WTC11 (cell line): ENCODE measurements around the gene BLCAP. TPM values are rescaled to one million over a fixed set of nuclear protein-coding genes. Genes with fewer than 3 reads are reported as not detected.

Experiments
- ATAC-seq: fragments of 200-7000 bp; cut with Tn5 transposase; 2 replicates; pipeline ENCODE4 v1.10.0; 2021; ENCODE audit warnings: mild to moderate bottlenecking, moderate library complexity
- CTCF ChIA-PET: fragments of 300-600 bp; sonication (Branson Sonifier 250); formaldehyde crosslinking; loops from one replicate; lab custom pipeline; 2021; ENCODE audit warnings: antibody characterized with exemption; lab: Charles Lee
- POLR2A ChIA-PET: fragments of 350-600 bp; sonication (Branson Sonifier 250); formaldehyde crosslinking; loops from one replicate; lab custom pipeline; 2021; ENCODE audit warnings: antibody characterized with exemption; lab: Charles Lee
- DNase-seq: peaks from one replicate; pipeline ENCODE4 v3.0.0; 2021; ENCODE audit warnings: low spot score
- H3K27ac Mint-ChIP-seq: 2 replicates; pipeline ENCODE4 v1.8.0; 2021; ENCODE audit warnings: mixed read lengths
- H3K27me3 Mint-ChIP-seq: 2 replicates; pipeline ENCODE4 v1.8.0; 2021; ENCODE audit warnings: low read depth, mild to moderate bottlenecking, moderate library complexity, mixed read lengths
- H3K36me3 Mint-ChIP-seq: 2 replicates; pipeline ENCODE4 v1.8.0; 2021; ENCODE audit warnings: mixed read lengths
- H3K4me1 Mint-ChIP-seq: 2 replicates; pipeline ENCODE4 v1.8.0; 2022; ENCODE audit warnings: mixed read lengths
- H3K4me3 Mint-ChIP-seq: 2 replicates; pipeline ENCODE4 v1.8.0; 2021; ENCODE audit warnings: mild to moderate bottlenecking, moderate library complexity, mixed read lengths
- H3K9me3 Mint-ChIP-seq: 2 replicates; pipeline ENCODE4 v1.8.0; 2021; ENCODE audit warnings: mixed read lengths
- ATF1 ChIP-seq: sonication (generic); formaldehyde crosslinking; IDR thresholded peaks from 2 replicates; pipeline ENCODE4 v1.8.1; 2023; ENCODE audit warnings: mild to moderate bottlenecking, moderate library complexity, missing genetic modification reagents
- E2F4 ChIP-seq: sonication (generic); formaldehyde crosslinking; IDR thresholded peaks from 2 replicates; pipeline ENCODE4 v1.8.1; 2022; ENCODE audit warnings: low read depth, mild to moderate bottlenecking, moderate library complexity, missing genetic modification reagents, borderline replicate concordance
- EMX1 ChIP-seq: fragments of 250-450 bp; sonication (Bioruptor Pico); IDR thresholded peaks from 2 replicates; pipeline ENCODE4 v1.8.0; 2021; ENCODE audit warnings: mild to moderate bottlenecking
- FOXK1 ChIP-seq: sonication (generic); formaldehyde crosslinking; IDR thresholded peaks from 2 replicates; pipeline ENCODE4 v1.8.0; 2022; ENCODE audit warnings: mild to moderate bottlenecking, moderate library complexity, missing genetic modification reagents
- FOXP1 ChIP-seq: sonication (generic); formaldehyde crosslinking; IDR thresholded peaks from 2 replicates; pipeline ENCODE4 v1.8.0; 2022; ENCODE audit warnings: missing genetic modification reagents, mild to moderate bottlenecking, moderate library complexity, borderline replicate concordance
- GRHL2 ChIP-seq: fragments of 250-450 bp; sonication (Bioruptor Pico); IDR thresholded peaks from 2 replicates; pipeline ENCODE4 v1.8.0; 2022; ENCODE audit warnings: mild to moderate bottlenecking, moderate library complexity; ENCODE audit not compliant: insufficient replicate concordance, severe bottlenecking
- HMGA2 ChIP-seq: fragments of 250-450 bp; sonication (Bioruptor Pico); IDR thresholded peaks from 2 replicates; pipeline ENCODE4 v1.4.0; 2021; ENCODE audit warnings: mild to moderate bottlenecking, moderate library complexity
- IRF1 ChIP-seq: sonication (generic); formaldehyde crosslinking; IDR thresholded peaks from 2 replicates; pipeline ENCODE4 v1.8.0; 2023; ENCODE audit warnings: missing genetic modification reagents
- JUN ChIP-seq: sonication (generic); formaldehyde crosslinking; IDR thresholded peaks from 2 replicates; pipeline ENCODE4 v1.8.0; 2023; ENCODE audit warnings: mild to moderate bottlenecking, missing genetic modification reagents
- NFE2L1 ChIP-seq: sonication (generic); formaldehyde crosslinking; IDR thresholded peaks from 2 replicates; pipeline ENCODE4 v1.8.1; 2023; ENCODE audit warnings: missing genetic modification reagents
- RELA ChIP-seq: sonication (generic); formaldehyde crosslinking; IDR thresholded peaks from 2 replicates; pipeline ENCODE4 v1.8.1; 2022; ENCODE audit warnings: missing genetic modification reagents, mild to moderate bottlenecking, borderline replicate concordance
- SMAD4 ChIP-seq: sonication (generic); formaldehyde crosslinking; IDR thresholded peaks from 2 replicates; pipeline ENCODE4 v1.8.0; 2022; ENCODE audit warnings: mild to moderate bottlenecking, missing genetic modification reagents
- SOX15 ChIP-seq: fragments of 250-450 bp; sonication (Bioruptor Pico); IDR thresholded peaks from 2 replicates; pipeline ENCODE4 v1.9.0; 2021; ENCODE audit warnings: mild to moderate bottlenecking
- TEAD4 ChIP-seq: sonication (generic); formaldehyde crosslinking; IDR thresholded peaks from 2 replicates; pipeline ENCODE4 v1.8.0; 2022; ENCODE audit warnings: mild to moderate bottlenecking, missing genetic modification reagents
- ZNF138 ChIP-seq: sonication (generic); formaldehyde crosslinking; conservative IDR thresholded peaks from 2 replicates; pipeline ENCODE4 v1.8.1; 2022; ENCODE audit warnings: mild to moderate bottlenecking, moderate library complexity, missing genetic modification reagents
- ZNF416 ChIP-seq: fragments of 250-450 bp; sonication (Bioruptor Pico); IDR thresholded peaks from 2 replicates; pipeline ENCODE4 v1.9.0; 2021; ENCODE audit warnings: mild to moderate bottlenecking, inconsistent platforms
- total RNA-seq: library from RNA; stranded (reverse); gene quantifications from 3 replicates; pipeline ENCODE4 v1.2.3, GENCODE V29; 2021
- TF ChIP-seq, protein P1 (sequence below): sonication (generic); formaldehyde crosslinking; IDR thresholded peaks from 2 replicates; pipeline ENCODE4 v1.8.1; 2022; ENCODE audit warnings: missing genetic modification reagents, borderline replicate concordance
- TF ChIP-seq, protein P2 (sequence below): sonication (generic); formaldehyde crosslinking; IDR thresholded peaks from 2 replicates; pipeline ENCODE4 v1.8.1; 2023; ENCODE audit warnings: mild to moderate bottlenecking, missing genetic modification reagents, moderate library complexity
- TF ChIP-seq, protein P3 (sequence below): fragments of 200-600 bp; IDR thresholded peaks from 2 replicates; pipeline ENCODE4 v1.8.0; 2022; ENCODE audit warnings: antibody characterized with exemption

The BLCAP gene
- total RNA-seq, 1 experiment from 2014 or later: 85.6 TPM

- ATAC-seq (no peak), DNase-seq (no peak)
- Mint-ChIP-seq H3K9me3 (peaks cover 30% of the 10 kb centered on the region), H3K27ac (no peak overlapping the region), H3K4me1 (peaks cover 7% of the 10 kb centered on the region), H3K36me3 (peaks cover 14% of the 10 kb centered on the region), H3K4me3 (no peak overlapping the region), H3K27me3 (peaks cover 5% of the 10 kb centered on the region)
- ChIA-PET POLR2A (no interaction called here), CTCF (interaction anchor here (0.7 kb wide), 2 partner anchors 14 to 96 kb away, joined by 3 to 9 read pairs; no protein-coding TSS in a partner anchor)
- TF ChIP-seq ZNF138 (CRISPR knock-in tag): no peak
- TF ChIP-seq ATF1 (CRISPR knock-in tag): no peak
- TF ChIP-seq, protein P1, sequence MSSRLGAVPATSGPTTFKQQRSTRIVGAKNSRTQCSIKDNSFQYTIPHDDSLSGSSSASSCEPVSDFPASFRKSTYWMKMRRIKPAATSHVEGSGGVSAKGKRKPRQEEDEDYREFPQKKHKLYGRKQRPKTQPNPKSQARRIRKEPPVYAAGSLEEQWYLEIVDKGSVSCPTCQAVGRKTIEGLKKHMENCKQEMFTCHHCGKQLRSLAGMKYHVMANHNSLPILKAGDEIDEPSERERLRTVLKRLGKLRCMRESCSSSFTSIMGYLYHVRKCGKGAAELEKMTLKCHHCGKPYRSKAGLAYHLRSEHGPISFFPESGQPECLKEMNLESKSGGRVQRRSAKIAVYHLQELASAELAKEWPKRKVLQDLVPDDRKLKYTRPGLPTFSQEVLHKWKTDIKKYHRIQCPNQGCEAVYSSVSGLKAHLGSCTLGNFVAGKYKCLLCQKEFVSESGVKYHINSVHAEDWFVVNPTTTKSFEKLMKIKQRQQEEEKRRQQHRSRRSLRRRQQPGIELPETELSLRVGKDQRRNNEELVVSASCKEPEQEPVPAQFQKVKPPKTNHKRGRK: peak; percentile 81; the same call in 1 of the 2 replicates
- no peak for TF ChIP-seq NFE2L1 (CRISPR knock-in tag)
- TF ChIP-seq JUN (CRISPR knock-in tag): no peak
- TF ChIP-seq RELA (CRISPR knock-in tag): no peak
Observed at GRCh38 chr20:37479925-37480691, 47.6 kb downstream of the BLCAP start.

DNA sequence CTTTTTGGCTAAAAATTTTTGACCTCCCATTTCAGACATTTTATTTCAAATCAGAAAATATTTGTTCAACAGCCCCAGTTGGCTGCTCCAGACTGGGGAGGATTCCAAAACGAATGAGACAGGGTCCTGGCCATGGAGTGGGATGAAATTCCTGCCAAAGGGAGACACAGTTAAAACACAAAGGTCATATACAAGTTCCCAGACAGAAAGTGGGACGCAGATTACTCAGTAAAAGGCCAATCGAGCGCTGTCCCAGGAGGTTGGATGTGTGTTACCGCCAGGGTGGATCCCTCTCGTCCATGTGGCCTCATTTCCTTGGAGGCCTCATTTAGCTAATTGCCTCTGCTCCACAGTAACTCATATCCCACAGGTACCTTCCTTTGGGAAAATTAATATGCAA is 48.4 kb downstream of the BLCAP start:
- peaks cover 30% of the 10 kb centered on the region for H3K9me3 Mint-ChIP-seq
- ATAC-seq: no peak
- TF ChIP-seq TEAD4 (CRISPR knock-in tag) (no peak), IRF1 (CRISPR knock-in tag) (no peak), FOXP1 (CRISPR knock-in tag) (no peak), HMGA2 (no peak), SOX15 (CRISPR knock-in tag) (no peak), SMAD4 (CRISPR knock-in tag) (no peak), E2F4 (CRISPR knock-in tag) (no peak), FOXK1 (no peak), EMX1 (CRISPR knock-in tag) (no peak), GRHL2 (no peak), ZNF416 (CRISPR knock-in tag) (no peak)
- TF ChIP-seq, protein P2, sequence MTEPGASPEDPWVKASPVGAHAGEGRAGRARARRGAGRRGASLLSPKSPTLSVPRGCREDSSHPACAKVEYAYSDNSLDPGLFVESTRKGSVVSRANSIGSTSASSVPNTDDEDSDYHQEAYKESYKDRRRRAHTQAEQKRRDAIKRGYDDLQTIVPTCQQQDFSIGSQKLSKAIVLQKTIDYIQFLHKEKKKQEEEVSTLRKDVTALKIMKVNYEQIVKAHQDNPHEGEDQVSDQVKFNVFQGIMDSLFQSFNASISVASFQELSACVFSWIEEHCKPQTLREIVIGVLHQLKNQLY: no peak
- TF ChIP-seq, protein P3, sequence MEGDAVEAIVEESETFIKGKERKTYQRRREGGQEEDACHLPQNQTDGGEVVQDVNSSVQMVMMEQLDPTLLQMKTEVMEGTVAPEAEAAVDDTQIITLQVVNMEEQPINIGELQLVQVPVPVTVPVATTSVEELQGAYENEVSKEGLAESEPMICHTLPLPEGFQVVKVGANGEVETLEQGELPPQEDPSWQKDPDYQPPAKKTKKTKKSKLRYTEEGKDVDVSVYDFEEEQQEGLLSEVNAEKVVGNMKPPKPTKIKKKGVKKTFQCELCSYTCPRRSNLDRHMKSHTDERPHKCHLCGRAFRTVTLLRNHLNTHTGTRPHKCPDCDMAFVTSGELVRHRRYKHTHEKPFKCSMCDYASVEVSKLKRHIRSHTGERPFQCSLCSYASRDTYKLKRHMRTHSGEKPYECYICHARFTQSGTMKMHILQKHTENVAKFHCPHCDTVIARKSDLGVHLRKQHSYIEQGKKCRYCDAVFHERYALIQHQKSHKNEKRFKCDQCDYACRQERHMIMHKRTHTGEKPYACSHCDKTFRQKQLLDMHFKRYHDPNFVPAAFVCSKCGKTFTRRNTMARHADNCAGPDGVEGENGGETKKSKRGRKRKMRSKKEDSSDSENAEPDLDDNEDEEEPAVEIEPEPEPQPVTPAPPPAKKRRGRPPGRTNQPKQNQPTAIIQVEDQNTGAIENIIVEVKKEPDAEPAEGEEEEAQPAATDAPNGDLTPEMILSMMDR: no peak
- TF ChIP-seq, all 79 proteins: peak for 0
- peaks cover 5% of the 10 kb centered on the region for H3K27me3 Mint-ChIP-seq
- peaks cover 14% of the 10 kb centered on the region for H3K36me3 Mint-ChIP-seq
- ChIA-PET POLR2A (no interaction called here), CTCF (interaction anchor here (1.1 kb wide), 1 partner anchor 42 kb away, joined by 3 read pairs; the partner anchor contains the start of gene NNAT)
- no peak for DNase-seq
- H3K27ac Mint-ChIP-seq: no peak overlapping the region
- H3K4me1 Mint-ChIP-seq: peaks cover 7% of the 10 kb centered on the region
- H3K4me3 Mint-ChIP-seq: no peak overlapping the region
